ENCODE data around the gene KRT33B. TPM values are rescaled to one million over a fixed set of nuclear protein-coding genes. Genes with fewer than 3 reads are reported as not detected.
"Not testable (repeated sequence)": the region's sequence is repeated elsewhere in the genome, so short reads cannot be mapped to it uniquely, and the experiment has no call there.

Gene KRT33B
- total RNA-seq, 2 experiments from 2014 or later = not detected

DNA sequence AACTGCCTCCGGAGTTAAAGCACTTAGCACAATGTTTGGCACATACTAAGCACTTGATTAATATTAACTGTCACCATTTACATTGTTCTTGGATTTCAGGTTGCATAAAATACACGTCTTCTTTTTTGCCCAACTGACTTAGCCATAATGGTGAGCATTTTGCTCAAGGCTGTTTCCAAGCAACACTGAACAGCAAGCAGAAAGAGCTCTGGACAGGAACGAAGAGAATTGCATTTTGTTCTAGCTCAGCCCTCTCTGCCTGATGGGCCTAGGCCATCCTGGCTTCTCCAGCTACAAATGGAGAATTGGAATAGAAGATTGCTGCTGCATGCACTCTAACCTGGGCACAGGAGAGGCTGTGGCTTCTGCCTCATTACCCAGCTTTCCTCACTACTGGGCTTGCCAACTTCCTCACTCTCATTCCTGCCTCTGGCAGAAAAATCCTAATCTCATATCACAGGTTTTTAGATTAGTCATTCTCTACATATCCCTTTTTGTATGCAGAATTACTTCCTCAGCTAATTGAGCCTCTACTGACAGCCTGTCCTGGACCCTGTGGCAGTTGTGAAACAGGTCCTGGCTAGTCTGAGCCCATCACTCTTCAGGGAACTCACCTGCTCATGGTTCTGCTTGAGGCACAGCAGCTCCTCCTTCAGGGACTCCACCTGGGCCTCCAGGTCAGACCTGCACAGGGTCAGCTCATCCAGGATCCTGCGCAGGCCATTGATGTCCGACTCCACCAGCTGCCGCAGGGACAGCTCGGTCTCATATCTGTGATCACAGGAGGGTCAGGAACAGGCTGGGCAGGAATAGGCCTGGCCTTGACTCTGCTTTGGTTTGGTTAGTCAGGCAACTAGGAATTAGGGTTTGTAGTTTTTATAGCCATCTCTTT, 21.5 kb downstream of the KRT33B start:
- no peak overlapping the region for H3K27ac ChIP-seq (ENCODE audit: low read depth, low read length, poor library complexity, severe bottlenecking)
- no peaks in the 10 kb centered on the region for H4K20me1 ChIP-seq (ENCODE audit: insufficient read depth, low read length)
- no TSS peak for BruUV-seq (replicated peaks)
- no peak for DNase-seq (ENCODE audit: low spot score)
- H3K36me3 ChIP-seq (ENCODE audit: insufficient read depth, low read length) = no peaks in the 10 kb centered on the region
- POLR2A ChIA-PET = no interaction called here
- CTCF ChIA-PET (ENCODE audit: unreplicated experiment) = no interaction called here
- intact Hi-C loops (cut with micrococcal nuclease; ENCODE audit: unreplicated experiment) = no loop called here
- no peak overlapping the region for H3K4me3 ChIP-seq (ENCODE audit: low read depth, low read length, poor library complexity, severe bottlenecking)
- no peak overlapping the region for H2AFZ ChIP-seq (ENCODE audit: low read length)
- TF ChIP-seq EZH2phosphoT487 (IDR thresholded peaks at IDR 0.05; ENCODE audit: borderline replicate concordance, low read depth, low read length) = no peak
- TF ChIP-seq, protein P1, sequence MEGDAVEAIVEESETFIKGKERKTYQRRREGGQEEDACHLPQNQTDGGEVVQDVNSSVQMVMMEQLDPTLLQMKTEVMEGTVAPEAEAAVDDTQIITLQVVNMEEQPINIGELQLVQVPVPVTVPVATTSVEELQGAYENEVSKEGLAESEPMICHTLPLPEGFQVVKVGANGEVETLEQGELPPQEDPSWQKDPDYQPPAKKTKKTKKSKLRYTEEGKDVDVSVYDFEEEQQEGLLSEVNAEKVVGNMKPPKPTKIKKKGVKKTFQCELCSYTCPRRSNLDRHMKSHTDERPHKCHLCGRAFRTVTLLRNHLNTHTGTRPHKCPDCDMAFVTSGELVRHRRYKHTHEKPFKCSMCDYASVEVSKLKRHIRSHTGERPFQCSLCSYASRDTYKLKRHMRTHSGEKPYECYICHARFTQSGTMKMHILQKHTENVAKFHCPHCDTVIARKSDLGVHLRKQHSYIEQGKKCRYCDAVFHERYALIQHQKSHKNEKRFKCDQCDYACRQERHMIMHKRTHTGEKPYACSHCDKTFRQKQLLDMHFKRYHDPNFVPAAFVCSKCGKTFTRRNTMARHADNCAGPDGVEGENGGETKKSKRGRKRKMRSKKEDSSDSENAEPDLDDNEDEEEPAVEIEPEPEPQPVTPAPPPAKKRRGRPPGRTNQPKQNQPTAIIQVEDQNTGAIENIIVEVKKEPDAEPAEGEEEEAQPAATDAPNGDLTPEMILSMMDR (conservative IDR thresholded peaks at IDR 0.05; ENCODE audit: low read length) = no peak
- no peak overlapping the region for H3K4me2 ChIP-seq (ENCODE audit: low read length)
- no peaks in the 10 kb centered on the region for H3K9me2 ChIP-seq (ENCODE audit: insufficient read depth, low read length)
- no peaks in the 10 kb centered on the region for H3K9me3 ChIP-seq (ENCODE audit: low read length)
- no peaks in the 10 kb centered on the region for H3K4me1 ChIP-seq (ENCODE audit: insufficient read depth, low read length, poor library complexity, severe bottlenecking)
- H3K79me2 ChIP-seq (ENCODE audit: insufficient read depth, low read depth, low read length) = no peaks in the 10 kb centered on the region

DNA sequence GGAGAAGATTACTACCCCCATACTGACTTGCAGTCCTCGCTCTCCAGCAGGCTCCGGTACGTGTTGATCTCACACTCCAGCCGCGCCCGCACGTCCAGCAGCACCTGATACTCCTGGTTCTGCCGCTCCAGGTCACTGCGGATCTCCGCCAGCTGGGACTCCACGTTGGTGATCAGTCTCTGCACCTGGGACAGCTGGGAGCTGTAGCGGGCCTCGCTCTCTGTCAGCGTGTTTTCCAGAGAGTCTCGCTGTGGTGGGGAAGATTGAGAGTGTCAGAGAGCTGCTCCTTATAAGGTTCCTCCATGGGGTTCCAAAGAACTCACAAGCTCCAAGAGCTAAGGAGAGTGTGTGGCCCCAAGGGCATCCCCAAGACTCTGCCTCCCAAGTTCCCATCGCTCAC, 23.2 kb downstream of the KRT33B start:
- H3K9me3 ChIP-seq (ENCODE audit: low read length); H4K20me1 ChIP-seq (ENCODE audit: insufficient read depth, low read length); H3K9me2 ChIP-seq (ENCODE audit: insufficient read depth, low read length); H3K79me2 ChIP-seq (ENCODE audit: insufficient read depth, low read depth, low read length); BruUV-seq (replicated peaks); H3K27ac ChIP-seq (ENCODE audit: low read depth, low read length, poor library complexity, severe bottlenecking); DNase-seq (ENCODE audit: low spot score); H3K4me1 ChIP-seq (ENCODE audit: insufficient read depth, low read length, poor library complexity, severe bottlenecking); H2AFZ ChIP-seq (ENCODE audit: low read length); CTCF ChIA-PET (ENCODE audit: unreplicated experiment); H3K4me2 ChIP-seq (ENCODE audit: low read length); H3K4me3 ChIP-seq (ENCODE audit: low read depth, low read length, poor library complexity, severe bottlenecking); H3K36me3 ChIP-seq (ENCODE audit: insufficient read depth, low read length); intact Hi-C loops (cut with micrococcal nuclease; ENCODE audit: unreplicated experiment); POLR2A ChIA-PET: not testable (repeated sequence)

DNA sequence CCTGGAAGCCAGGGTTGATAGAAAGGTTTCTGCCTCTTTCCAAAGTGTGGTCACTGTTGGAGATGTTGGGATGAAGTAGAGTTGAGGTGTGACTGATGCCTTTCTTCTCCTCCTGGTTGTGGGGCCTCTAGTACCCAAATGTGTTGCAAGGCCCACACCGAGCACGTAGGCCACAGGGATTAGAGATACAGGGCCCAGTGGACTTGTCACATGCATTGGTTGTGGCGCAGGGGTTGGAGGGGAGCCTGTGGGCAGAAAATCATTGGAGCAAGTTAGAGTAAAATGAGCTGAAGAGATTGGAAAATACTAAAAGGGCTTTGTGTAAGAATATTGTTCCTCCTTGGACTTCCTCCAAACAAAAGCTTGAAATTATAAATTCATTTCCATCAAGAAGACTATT, 23.6 kb downstream of the KRT33B start:
- Histone ChIP-seq H3K27ac (ENCODE audit: low read depth, low read length, poor library complexity, severe bottlenecking) (no peak overlapping the region), H3K36me3 (ENCODE audit: insufficient read depth, low read length) (no peaks in the 10 kb centered on the region), H3K4me3 (ENCODE audit: low read depth, low read length, poor library complexity, severe bottlenecking) (no peak overlapping the region), H2AFZ (ENCODE audit: low read length) (no peak overlapping the region), H3K4me1 (ENCODE audit: insufficient read depth, low read length, poor library complexity, severe bottlenecking) (no peaks in the 10 kb centered on the region), H3K9me3 (ENCODE audit: low read length) (no peaks in the 10 kb centered on the region), H3K9me2 (ENCODE audit: insufficient read depth, low read length) (no peaks in the 10 kb centered on the region), H3K4me2 (ENCODE audit: low read length) (no peak overlapping the region), H4K20me1 (ENCODE audit: insufficient read depth, low read length) (no peaks in the 10 kb centered on the region), H3K79me2 (ENCODE audit: insufficient read depth, low read depth, low read length) (no peaks in the 10 kb centered on the region)
- ChIA-PET POLR2A (no interaction called here), CTCF (ENCODE audit: unreplicated experiment) (no interaction called here)
- DNase-seq (ENCODE audit: low spot score) = no peak
- no TSS peak for BruUV-seq (replicated peaks)
- TF ChIP-seq, protein P1 (conservative IDR thresholded peaks at IDR 0.05; ENCODE audit: low read length) = no peak
- no peak for TF ChIP-seq EZH2phosphoT487 (IDR thresholded peaks at IDR 0.05; ENCODE audit: borderline replicate concordance, low read depth, low read length)
- intact Hi-C loops (cut with micrococcal nuclease; ENCODE audit: unreplicated experiment) = no loop called here

Measured in OCI-LY7 (cell line).